ENCODE data around the gene TIGD3. TPM values are rescaled to one million over a fixed set of nuclear protein-coding genes. Genes with fewer than 3 reads are reported as not detected.

The TIGD3 gene
- total and polyA plus RNA-seq, 7 experiments from 2014 or later, result 0.39 to 2.0 (median 1.1) TPM

- peaks cover 0 to 3% (median 0%) of the 10 kb centered on the region in 5 donors for H3K36me3 Mint-ChIP-seq
- peaks cover 31 to 53% (median 42%) of the 10 kb centered on the region in 7 donors for H3K4me1 Mint-ChIP-seq
- H3K36me3 ChIP-seq (ENCODE audit: control insufficient read depth in 2 of 3, insufficient read depth in 3 of 3, low read length in 3 of 3), result peaks cover 0 to 26% (median 0%) of the 10 kb centered on the region in 3 experiments
- no peaks in the 10 kb centered on the region for H3K27me3 Mint-ChIP-seq
- intact Hi-C loops (cut with micrococcal nuclease), result loop anchor here (1.0 to 2.0 kb wide), 11 partner anchors 15 to 207 kb away; partner anchors contain the start of gene TIGD3 (in 2 of the 2)
- ATAC-seq (no peak), DNase-seq (no peak)
- peak overlapping the region; percentile 76 for H3K4me3 ChIP-seq (ENCODE audit: low read length)
- peak overlapping the region; percentile 82 for H3K27ac ChIP-seq (ENCODE audit: low read depth, low read length)
- peaks cover 41% of the 10 kb centered on the region in 2 donors for H3K4me1 ChIP-seq (ENCODE audit: control insufficient read depth in 2 of 2, insufficient read depth in 2 of 2, low read length in 2 of 2)
- H3K9me3 ChIP-seq (ENCODE audit: control insufficient read depth in 2 of 3, low read length in 3 of 3), result no peaks in the 10 kb centered on the region
- H3K9me3 Mint-ChIP-seq, result peaks cover 0 to 2% (median 0%) of the 10 kb centered on the region in 11 donors
- no peaks in the 10 kb centered on the region for H3K27me3 ChIP-seq (ENCODE audit: control insufficient read depth in 2 of 2, insufficient read depth in 2 of 2, low read length in 2 of 2)
- H3K4me3 Mint-ChIP-seq, result peak overlapping the region; percentile 82 to 98 (median 93)
- ChIA-PET CTCF (interaction anchor here (0.6 to 2.7 kb wide), 13 partner anchors 35 to 213 kb away, joined by 3 to 17 read pairs (median 4); partner anchors contain the start of gene NEAT1), POLR2A (interaction anchor here (0.7 to 17.2 kb wide), 13 partner anchors 9 to 163 kb away, joined by 3 to 460 read pairs (median 5); partner anchors contain the start of genes MALAT1 and NEAT1)
- H3K27ac Mint-ChIP-seq, result peak overlapping the region; percentile 97 to 100 (median 99)
Measured at GRCh38 chr11:65381716-65382032, 27.1 kb downstream of the TIGD3 start.

- Histone ChIP-seq H3K36me3 (ENCODE audit: control insufficient read depth in 2 of 3, insufficient read depth in 3 of 3, low read length in 3 of 3) (peaks cover 0 to 25% (median 0%) of the 10 kb centered on the region in 3 experiments), H3K4me3 (ENCODE audit: low read length) (peak within 1 kb of the TSS; percentile 76), H3K27ac (ENCODE audit: low read depth, low read length) (peak within 1 kb of the TSS; percentile 82), H3K4me1 (ENCODE audit: control insufficient read depth in 2 of 2, insufficient read depth in 2 of 2, low read length in 2 of 2) (peaks cover 42 to 45% of the 10 kb centered on the region in 2 donors), H3K9me3 (ENCODE audit: control insufficient read depth in 2 of 3, low read length in 3 of 3) (no peaks in the 10 kb centered on the region), H3K27me3 (ENCODE audit: control insufficient read depth in 2 of 2, insufficient read depth in 2 of 2, low read length in 2 of 2) (no peaks in the 10 kb centered on the region)
- ChIA-PET POLR2A (interaction anchor here (0.6 to 17.2 kb wide), 19 partner anchors 9 to 539 kb away, joined by 3 to 460 read pairs (median 4); partner anchors contain the start of genes MALAT1 and NEAT1), CTCF (interaction anchor here (0.6 to 2.7 kb wide), 10 partner anchors 34 to 212 kb away, joined by 3 to 17 read pairs (median 4); partner anchors contain the start of gene NEAT1)
- Mint-ChIP-seq H3K27ac (peak within 1 kb of the TSS; percentile 97 to 100 (median 99)), H3K36me3 (peaks cover 0 to 3% (median 0%) of the 10 kb centered on the region in 5 donors), H3K27me3 (no peaks in the 10 kb centered on the region), H3K4me1 (peaks cover 31 to 56% (median 46%) of the 10 kb centered on the region in 7 donors), H3K9me3 (peaks cover 0 to 2% (median 0%) of the 10 kb centered on the region in 11 donors), H3K4me3 (peak within 1 kb of the TSS; percentile 82 to 98 (median 93))
- DNase-seq (peak; percentile 82 to 95 (median 91)), ATAC-seq (peak; percentile 91)
- intact Hi-C loops (cut with micrococcal nuclease), result loop anchor here (1.0 to 2.0 kb wide), 11 partner anchors 16 to 206 kb away; partner anchors contain the start of gene TIGD3 (in 2 of the 2)
Measured at GRCh38 chr11:65382033-65382803, 27.7 kb downstream of the TIGD3 start, which contains the start of gene SLC25A45. Gene SLC25A45 (minus strand): TSS chr11:65382646. CDS start chr11:65381951, 695 bp downstream.

- ChIA-PET POLR2A (interaction anchor here (0.6 to 17.2 kb wide), 22 partner anchors 8 to 539 kb away, joined by 3 to 460 read pairs (median 4); partner anchors contain the start of genes EHBP1L1, FAU, MALAT1 and MRPL49), CTCF (interaction anchor here (0.9 to 2.7 kb wide), 5 partner anchors 34 to 127 kb away, joined by 3 to 17 read pairs (median 5); no protein-coding TSS in a partner anchor)
- H3K36me3 ChIP-seq (ENCODE audit: control insufficient read depth in 2 of 3, insufficient read depth in 3 of 3, low read length in 3 of 3), result peaks cover 0 to 19% (median 0%) of the 10 kb centered on the region in 3 experiments
- Mint-ChIP-seq H3K4me3 (peak overlapping the region; percentile 82 to 98 (median 93)), H3K9me3 (peaks cover 0 to 2% (median 0%) of the 10 kb centered on the region in 11 donors), H3K27ac (peak overlapping the region; percentile 97 to 100 (median 99)), H3K27me3 (no peaks in the 10 kb centered on the region), H3K36me3 (peaks cover 0 to 3% (median 0%) of the 10 kb centered on the region in 5 donors), H3K4me1 (peaks cover 31 to 62% (median 52%) of the 10 kb centered on the region in 7 donors)
- no peaks in the 10 kb centered on the region for H3K27me3 ChIP-seq (ENCODE audit: control insufficient read depth in 2 of 2, insufficient read depth in 2 of 2, low read length in 2 of 2)
- intact Hi-C loops (cut with micrococcal nuclease), result loop anchor here (1.0 to 2.0 kb wide), 11 partner anchors 17 to 205 kb away; partner anchors contain the start of gene TIGD3 (in 2 of the 2)
- H3K9me3 ChIP-seq (ENCODE audit: control insufficient read depth in 2 of 3, low read length in 3 of 3), result no peaks in the 10 kb centered on the region
- DNase-seq (no peak), ATAC-seq (no peak)
- peak overlapping the region; percentile 76 for H3K4me3 ChIP-seq (ENCODE audit: low read length)
- H3K4me1 ChIP-seq (ENCODE audit: control insufficient read depth in 2 of 2, insufficient read depth in 2 of 2, low read length in 2 of 2), result peaks cover 49% of the 10 kb centered on the region in 2 donors
- H3K27ac ChIP-seq (ENCODE audit: low read depth, low read length), result peak overlapping the region; percentile 82
Measured at GRCh38 chr11:65382804-65383368, 28.3 kb downstream of the TIGD3 start.

- DNase-seq (no peak), ATAC-seq (no peak)
- no peaks in the 10 kb centered on the region for H3K27me3 Mint-ChIP-seq
- peaks cover 0 to 3% (median 0%) of the 10 kb centered on the region in 5 donors for H3K36me3 Mint-ChIP-seq
- H3K4me3 Mint-ChIP-seq, result peak overlapping the region in 9 of 10 donors; percentile 44 to 94 (median 82)
- ChIA-PET POLR2A (interaction anchor here (0.8 to 17.2 kb wide), 14 partner anchors 10 to 261 kb away, joined by 3 to 460 read pairs (median 5); partner anchors contain the start of genes EHBP1L1, FAU, MALAT1 and MRPL49), CTCF (interaction anchor here (0.9 to 2.7 kb wide), 4 partner anchors 33 to 124 kb away, joined by 5 to 17 read pairs (median 6); no protein-coding TSS in a partner anchor)
- intact Hi-C loops (cut with micrococcal nuclease), result loop anchor here in 1 of 2 donors (2.0 kb wide), 1 partner anchor 29 kb away; the partner anchor contains the start of gene TIGD3
- Histone ChIP-seq H3K9me3 (ENCODE audit: control insufficient read depth in 2 of 3, low read length in 3 of 3) (no peaks in the 10 kb centered on the region), H3K4me3 (ENCODE audit: low read length) (no peak overlapping the region), H3K27me3 (ENCODE audit: control insufficient read depth in 2 of 2, insufficient read depth in 2 of 2, low read length in 2 of 2) (no peaks in the 10 kb centered on the region), H3K4me1 (ENCODE audit: control insufficient read depth in 2 of 2, insufficient read depth in 2 of 2, low read length in 2 of 2) (peaks cover 58% of the 10 kb centered on the region in 2 donors), H3K27ac (ENCODE audit: low read depth, low read length) (peak overlapping the region; percentile 82), H3K36me3 (ENCODE audit: control insufficient read depth in 2 of 3, insufficient read depth in 3 of 3, low read length in 3 of 3) (peaks cover 0 to 22% (median 0%) of the 10 kb centered on the region in 3 experiments)
- peaks cover 40 to 71% (median 61%) of the 10 kb centered on the region in 7 donors for H3K4me1 Mint-ChIP-seq
- H3K27ac Mint-ChIP-seq, result peak overlapping the region; percentile 97 to 100 (median 99)
- peaks cover 0 to 2% (median 0%) of the 10 kb centered on the region in 11 donors for H3K9me3 Mint-ChIP-seq
Measured at GRCh38 chr11:65383778-65384177, 29.2 kb downstream of the TIGD3 start.

- no peak overlapping the region for H3K4me3 ChIP-seq (ENCODE audit: low read length)
- Mint-ChIP-seq H3K9me3 (peaks cover 0 to 2% (median 0%) of the 10 kb centered on the region in 11 donors), H3K27me3 (no peaks in the 10 kb centered on the region), H3K27ac (peak overlapping the region; percentile 97 to 100 (median 99)), H3K4me3 (peak overlapping the region; percentile 48 to 94 (median 78)), H3K36me3 (peaks cover 0 to 5% (median 0%) of the 10 kb centered on the region in 5 donors), H3K4me1 (peaks cover 46 to 77% (median 66%) of the 10 kb centered on the region in 7 donors)
- DNase-seq (peak in 1 of 9 donors; percentile 23), ATAC-seq (no peak)
- no peaks in the 10 kb centered on the region for H3K27me3 ChIP-seq (ENCODE audit: control insufficient read depth in 2 of 2, insufficient read depth in 2 of 2, low read length in 2 of 2)
- intact Hi-C loops (cut with micrococcal nuclease), result no loop called here
- H3K9me3 ChIP-seq (ENCODE audit: control insufficient read depth in 2 of 3, low read length in 3 of 3), result no peaks in the 10 kb centered on the region
- peaks cover 0 to 23% (median 0%) of the 10 kb centered on the region in 3 experiments for H3K36me3 ChIP-seq (ENCODE audit: control insufficient read depth in 2 of 3, insufficient read depth in 3 of 3, low read length in 3 of 3)
- CTCF ChIA-PET, result interaction anchor here (1.7 to 2.7 kb wide), 2 partner anchors 32 to 123 kb away, joined by 7 to 17 read pairs; no protein-coding TSS in a partner anchor
- H3K4me1 ChIP-seq (ENCODE audit: control insufficient read depth in 2 of 2, insufficient read depth in 2 of 2, low read length in 2 of 2), result peaks cover 62 to 63% of the 10 kb centered on the region in 2 donors
- H3K27ac ChIP-seq (ENCODE audit: low read depth, low read length), result peak overlapping the region; percentile 82
- POLR2A ChIA-PET, result interaction anchor here (0.7 to 17.2 kb wide), 10 partner anchors 11 to 141 kb away, joined by 3 to 460 read pairs (median 5); partner anchors contain the start of genes MALAT1, NEAT1 and SCYL1
Measured at GRCh38 chr11:65384301-65384889, 29.8 kb downstream of the TIGD3 start.
